GM18517 (cell line): ENCODE data around the gene XXYLT1.

Experiments used
- ATAC-seq: cut with Tn5 transposase; IDR thresholded peaks from one replicate; pipeline ENCODE4 v1.9.1; 2021; ENCODE audit warnings: mild to moderate bottlenecking, moderate library complexity; ENCODE audit not compliant: unreplicated experiment

The XXYLT1 gene

GRCh38 chr3:195251336-195252065 lies 19.5 kb downstream of the XXYLT1 start:
- no peak for ATAC-seq

GRCh38 chr3:195250473-195251251 lies 20.3 kb downstream of the XXYLT1 start:
- ATAC-seq, result no peak

GRCh38 chr3:195249858-195250464 lies 21.0 kb downstream of the XXYLT1 start:
- no peak for ATAC-seq

GRCh38 chr3:195249057-195249770 lies 21.7 kb downstream of the XXYLT1 start:
- ATAC-seq, result no peak

GRCh38 chr3:195248281-195248680 lies 22.7 kb downstream of the XXYLT1 start:
- no peak for ATAC-seq

GRCh38 chr3:195247863-195248189 lies 23.1 kb downstream of the XXYLT1 start:
- no peak for ATAC-seq

GRCh38 chr3:195247086-195247862 lies 23.7 kb downstream of the XXYLT1 start:
- no peak for ATAC-seq

GRCh38 chr3:195246581-195246995 lies 24.4 kb downstream of the XXYLT1 start:
- no peak for ATAC-seq

GRCh38 chr3:195245531-195245951 lies 25.4 kb downstream of the XXYLT1 start:
- ATAC-seq, result no peak

GRCh38 chr3:195241592-195242355 lies 29.2 kb downstream of the XXYLT1 start:
- no peak for ATAC-seq

GRCh38 chr3:195240939-195241338 lies 30.0 kb downstream of the XXYLT1 start:
- ATAC-seq, result no peak

- ATAC-seq, result no peak
These were observed 30.7 kb downstream of the XXYLT1 start for GRCh38 chr3:195240171-195240701.

- ATAC-seq, result no peak
These were observed 31.8 kb downstream of the XXYLT1 start for GRCh38 chr3:195239121-195239520.

GRCh38 chr3:195238586-195239118 lies 32.3 kb downstream of the XXYLT1 start:
- no peak for ATAC-seq

- ATAC-seq, result no peak
These were observed 32.8 kb downstream of the XXYLT1 start for GRCh38 chr3:195238081-195238571.

- no peak for ATAC-seq
These were observed 34.0 kb downstream of the XXYLT1 start for GRCh38 chr3:195236801-195237570.

GRCh38 chr3:195236076-195236798 lies 34.7 kb downstream of the XXYLT1 start:
- no peak for ATAC-seq

- no peak for ATAC-seq
These were observed 40.7 kb downstream of the XXYLT1 start for GRCh38 chr3:195230244-195230643.
